ENCODE measurements around the gene TLL1.

TLL1 gene

DNA sequence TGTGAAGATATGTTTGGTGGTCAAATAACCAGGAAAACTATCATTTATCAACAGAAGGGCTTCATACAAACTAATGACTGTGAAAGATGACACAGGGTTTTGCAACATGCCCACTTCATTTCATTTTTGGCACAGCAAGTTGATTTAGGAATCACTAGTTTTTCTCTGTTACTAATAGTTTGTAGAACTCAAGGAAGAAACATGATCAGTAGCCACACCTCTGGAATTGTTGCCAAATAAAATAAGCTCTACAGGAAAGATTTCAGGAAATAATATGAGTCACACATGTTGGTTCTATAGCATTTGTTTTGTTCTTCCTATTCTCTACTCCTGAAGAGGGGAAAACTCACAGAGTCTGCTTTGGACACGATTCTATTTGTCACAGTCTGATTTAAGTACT, 255.4 kb downstream of the TLL1 start:
- TF ChIP-seq EP300 (IDR thresholded peaks at IDR 0.05; ENCODE audit: borderline replicate concordance) (no peak), CEBPB (IDR thresholded peaks at IDR 0.05) (peak; percentile 57), ZBTB7A (IDR thresholded peaks at IDR 0.05; ENCODE audit: low read depth) (no peak), CREB1 (IDR thresholded peaks at IDR 0.05; ENCODE audit: low read depth) (no peak), YY1 (IDR thresholded peaks at IDR 0.05; ENCODE audit: low read depth) (no peak), RAD21 (IDR thresholded peaks at IDR 0.05; ENCODE audit: low read depth) (no peak), NFIC (IDR thresholded peaks at IDR 0.05) (peak; percentile 84), EGR1 (IDR thresholded peaks at IDR 0.05) (no peak), TCF12 (IDR thresholded peaks at IDR 0.05; ENCODE audit: low read depth) (no peak)
- TF ChIP-seq, protein P1, sequence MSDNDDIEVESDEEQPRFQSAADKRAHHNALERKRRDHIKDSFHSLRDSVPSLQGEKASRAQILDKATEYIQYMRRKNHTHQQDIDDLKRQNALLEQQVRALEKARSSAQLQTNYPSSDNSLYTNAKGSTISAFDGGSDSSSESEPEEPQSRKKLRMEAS (IDR thresholded peaks at IDR 0.05) = no peak
- TF ChIP-seq, protein P2, sequence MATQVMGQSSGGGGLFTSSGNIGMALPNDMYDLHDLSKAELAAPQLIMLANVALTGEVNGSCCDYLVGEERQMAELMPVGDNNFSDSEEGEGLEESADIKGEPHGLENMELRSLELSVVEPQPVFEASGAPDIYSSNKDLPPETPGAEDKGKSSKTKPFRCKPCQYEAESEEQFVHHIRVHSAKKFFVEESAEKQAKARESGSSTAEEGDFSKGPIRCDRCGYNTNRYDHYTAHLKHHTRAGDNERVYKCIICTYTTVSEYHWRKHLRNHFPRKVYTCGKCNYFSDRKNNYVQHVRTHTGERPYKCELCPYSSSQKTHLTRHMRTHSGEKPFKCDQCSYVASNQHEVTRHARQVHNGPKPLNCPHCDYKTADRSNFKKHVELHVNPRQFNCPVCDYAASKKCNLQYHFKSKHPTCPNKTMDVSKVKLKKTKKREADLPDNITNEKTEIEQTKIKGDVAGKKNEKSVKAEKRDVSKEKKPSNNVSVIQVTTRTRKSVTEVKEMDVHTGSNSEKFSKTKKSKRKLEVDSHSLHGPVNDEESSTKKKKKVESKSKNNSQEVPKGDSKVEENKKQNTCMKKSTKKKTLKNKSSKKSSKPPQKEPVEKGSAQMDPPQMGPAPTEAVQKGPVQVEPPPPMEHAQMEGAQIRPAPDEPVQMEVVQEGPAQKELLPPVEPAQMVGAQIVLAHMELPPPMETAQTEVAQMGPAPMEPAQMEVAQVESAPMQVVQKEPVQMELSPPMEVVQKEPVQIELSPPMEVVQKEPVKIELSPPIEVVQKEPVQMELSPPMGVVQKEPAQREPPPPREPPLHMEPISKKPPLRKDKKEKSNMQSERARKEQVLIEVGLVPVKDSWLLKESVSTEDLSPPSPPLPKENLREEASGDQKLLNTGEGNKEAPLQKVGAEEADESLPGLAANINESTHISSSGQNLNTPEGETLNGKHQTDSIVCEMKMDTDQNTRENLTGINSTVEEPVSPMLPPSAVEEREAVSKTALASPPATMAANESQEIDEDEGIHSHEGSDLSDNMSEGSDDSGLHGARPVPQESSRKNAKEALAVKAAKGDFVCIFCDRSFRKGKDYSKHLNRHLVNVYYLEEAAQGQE (IDR thresholded peaks at IDR 0.05; ENCODE audit: low read depth) = no peak
- TF ChIP-seq, protein P3, sequence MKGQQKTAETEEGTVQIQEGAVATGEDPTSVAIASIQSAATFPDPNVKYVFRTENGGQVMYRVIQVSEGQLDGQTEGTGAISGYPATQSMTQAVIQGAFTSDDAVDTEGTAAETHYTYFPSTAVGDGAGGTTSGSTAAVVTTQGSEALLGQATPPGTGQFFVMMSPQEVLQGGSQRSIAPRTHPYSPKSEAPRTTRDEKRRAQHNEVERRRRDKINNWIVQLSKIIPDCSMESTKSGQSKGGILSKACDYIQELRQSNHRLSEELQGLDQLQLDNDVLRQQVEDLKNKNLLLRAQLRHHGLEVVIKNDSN (IDR thresholded peaks at IDR 0.05) = no peak

DNA sequence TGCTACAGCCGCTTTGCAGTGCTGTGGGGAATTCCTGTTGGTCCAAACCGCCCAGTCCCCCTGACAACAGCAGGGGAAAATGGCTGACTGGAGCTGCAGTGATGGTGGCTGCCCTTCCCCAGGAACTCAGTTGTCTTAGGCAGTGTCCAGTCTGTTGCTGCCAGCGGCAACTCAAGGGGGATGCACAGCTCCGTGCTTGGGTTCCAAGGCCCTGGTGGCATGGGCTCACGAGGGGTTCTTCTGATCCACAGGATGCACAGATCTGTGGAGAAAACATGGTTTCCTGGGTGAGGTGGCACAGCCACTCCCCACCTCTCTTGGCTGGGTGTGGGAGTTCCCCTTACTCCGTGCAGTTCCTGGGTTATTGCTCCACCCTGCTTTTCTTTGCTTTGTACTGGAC, 261.2 kb downstream of the TLL1 start:
- TF ChIP-seq FOXM1 (IDR thresholded peaks at IDR 0.05; ENCODE audit: borderline replicate concordance, low read depth) = no peak
- TF ChIP-seq, protein P1 (IDR thresholded peaks at IDR 0.05) = no peak
- TF ChIP-seq CREB1 (IDR thresholded peaks at IDR 0.05; ENCODE audit: low read depth) = no peak
- no peak for TF ChIP-seq CEBPB (IDR thresholded peaks at IDR 0.05)
- no peak for TF ChIP-seq EGR1 (IDR thresholded peaks at IDR 0.05)
- no peak for TF ChIP-seq RAD21 (IDR thresholded peaks at IDR 0.05; ENCODE audit: low read depth)
- no peak for TF ChIP-seq ZBTB7A (IDR thresholded peaks at IDR 0.05; ENCODE audit: low read depth)
- TF ChIP-seq, protein P2 (IDR thresholded peaks at IDR 0.05; ENCODE audit: low read depth) = no peak
- TF ChIP-seq YY1 (IDR thresholded peaks at IDR 0.05; ENCODE audit: low read depth) = no peak
- TF ChIP-seq TAF1 (IDR thresholded peaks at IDR 0.05; ENCODE audit: low read depth) = no peak
- TF ChIP-seq NFIC (IDR thresholded peaks at IDR 0.05) = no peak
- TF ChIP-seq, protein P3 (IDR thresholded peaks at IDR 0.05) = no peak
- no peak for TF ChIP-seq TCF12 (IDR thresholded peaks at IDR 0.05; ENCODE audit: low read depth)
- TF ChIP-seq TEAD4 (IDR thresholded peaks at IDR 0.05) = no peak
- TF ChIP-seq EP300 (IDR thresholded peaks at IDR 0.05; ENCODE audit: borderline replicate concordance) = no peak

DNA sequence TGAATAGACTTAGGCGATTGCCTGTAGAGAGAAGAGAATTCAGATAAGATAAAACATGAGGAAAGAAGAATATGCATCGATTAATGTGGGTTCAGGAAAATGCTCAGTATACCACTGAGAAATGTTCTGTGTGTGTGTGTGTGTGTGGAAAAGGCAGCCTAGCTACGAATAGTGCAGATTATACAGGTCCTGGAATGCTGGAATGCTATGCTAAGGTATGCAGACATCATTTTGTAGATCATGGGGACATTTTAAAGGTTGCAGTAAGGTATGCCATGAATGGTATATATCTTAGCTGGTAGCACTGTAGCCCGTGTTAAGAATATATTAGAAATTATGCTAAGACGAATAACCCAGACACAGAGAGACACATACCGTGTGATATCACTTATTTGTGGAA, 267.9 kb downstream of the TLL1 start:
- TF ChIP-seq FOXM1 (IDR thresholded peaks at IDR 0.05; ENCODE audit: borderline replicate concordance, low read depth) (no peak), EGR1 (IDR thresholded peaks at IDR 0.05) (no peak), TCF12 (IDR thresholded peaks at IDR 0.05; ENCODE audit: low read depth) (no peak), RAD21 (IDR thresholded peaks at IDR 0.05; ENCODE audit: low read depth) (no peak)
- TF ChIP-seq, protein P2 (IDR thresholded peaks at IDR 0.05; ENCODE audit: low read depth) = no peak

DNA sequence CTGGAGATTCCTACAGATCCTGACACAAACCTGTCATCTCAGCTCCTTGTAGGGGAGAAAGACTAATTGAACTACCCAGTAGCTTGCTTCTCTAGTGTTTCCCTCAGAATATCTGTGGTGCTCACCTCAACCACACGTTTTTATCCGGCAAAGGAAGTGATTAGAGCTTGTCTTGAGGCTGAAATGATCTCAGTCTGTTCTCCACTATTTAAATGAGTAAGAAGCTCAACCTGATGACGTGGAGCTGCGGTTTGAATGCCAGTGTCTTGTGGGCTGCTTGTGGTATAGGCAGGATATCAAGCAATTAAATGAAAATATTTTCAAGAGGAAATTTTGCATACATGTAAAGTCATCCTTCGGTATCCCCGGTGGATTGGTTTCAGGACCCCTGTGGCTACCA, 270.2 kb downstream of the TLL1 start:
- TF ChIP-seq NFIC (IDR thresholded peaks at IDR 0.05) = no peak
- no peak for TF ChIP-seq YY1 (IDR thresholded peaks at IDR 0.05; ENCODE audit: low read depth)
- no peak for TF ChIP-seq EGR1 (IDR thresholded peaks at IDR 0.05)
- no peak for TF ChIP-seq EP300 (IDR thresholded peaks at IDR 0.05; ENCODE audit: borderline replicate concordance)
- TF ChIP-seq FOXM1 (IDR thresholded peaks at IDR 0.05; ENCODE audit: borderline replicate concordance, low read depth) = no peak
- no peak for TF ChIP-seq TAF1 (IDR thresholded peaks at IDR 0.05; ENCODE audit: low read depth)
- no peak for TF ChIP-seq TEAD4 (IDR thresholded peaks at IDR 0.05)
- TF ChIP-seq ZBTB7A (IDR thresholded peaks at IDR 0.05; ENCODE audit: low read depth) = no peak
- no peak for TF ChIP-seq CREB1 (IDR thresholded peaks at IDR 0.05; ENCODE audit: low read depth)

DNA sequence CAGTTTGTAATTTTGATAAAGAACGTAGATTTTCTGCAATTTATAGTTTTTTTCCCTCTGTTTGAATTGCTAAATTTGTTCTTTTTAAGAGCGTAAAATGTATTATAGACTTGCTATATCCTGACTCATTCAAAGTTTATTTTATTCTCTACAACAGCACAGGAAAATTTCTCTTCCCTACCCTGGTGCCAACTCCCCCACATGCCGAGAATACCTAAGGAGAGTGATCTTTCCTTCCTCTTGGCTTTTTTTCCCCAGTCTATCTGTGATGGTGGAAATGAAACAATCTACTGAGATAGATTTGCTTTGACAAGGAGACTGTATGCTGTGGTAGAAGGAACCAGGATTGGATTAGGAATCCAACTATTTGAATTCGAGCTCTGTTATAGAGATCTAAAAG, 271.6 kb downstream of the TLL1 start:
- TF ChIP-seq RAD21 (IDR thresholded peaks at IDR 0.05; ENCODE audit: low read depth) = no peak
- no peak for TF ChIP-seq TAF1 (IDR thresholded peaks at IDR 0.05; ENCODE audit: low read depth)
- TF ChIP-seq CREB1 (IDR thresholded peaks at IDR 0.05; ENCODE audit: low read depth) = no peak
- TF ChIP-seq, protein P3 (IDR thresholded peaks at IDR 0.05) = no peak
- TF ChIP-seq, protein P1 (IDR thresholded peaks at IDR 0.05) = no peak
- TF ChIP-seq, protein P2 (IDR thresholded peaks at IDR 0.05; ENCODE audit: low read depth) = no peak
- no peak for TF ChIP-seq CEBPB (IDR thresholded peaks at IDR 0.05)
- TF ChIP-seq YY1 (IDR thresholded peaks at IDR 0.05; ENCODE audit: low read depth) = no peak
- TF ChIP-seq FOXM1 (IDR thresholded peaks at IDR 0.05; ENCODE audit: borderline replicate concordance, low read depth) = no peak
- no peak for TF ChIP-seq TEAD4 (IDR thresholded peaks at IDR 0.05)
- no peak for TF ChIP-seq NFIC (IDR thresholded peaks at IDR 0.05)
- no peak for TF ChIP-seq EGR1 (IDR thresholded peaks at IDR 0.05)
- no peak for TF ChIP-seq ZBTB7A (IDR thresholded peaks at IDR 0.05; ENCODE audit: low read depth)
